ENCODE results near the gene NCOA7. TPM values are rescaled to one million over a fixed set of nuclear protein-coding genes. Genes with fewer than 3 reads are reported as not detected.

NCOA7 gene
- total and polyA plus RNA-seq, 8 donors, result 1.2 to 131 (median 21.8) TPM

DNA sequence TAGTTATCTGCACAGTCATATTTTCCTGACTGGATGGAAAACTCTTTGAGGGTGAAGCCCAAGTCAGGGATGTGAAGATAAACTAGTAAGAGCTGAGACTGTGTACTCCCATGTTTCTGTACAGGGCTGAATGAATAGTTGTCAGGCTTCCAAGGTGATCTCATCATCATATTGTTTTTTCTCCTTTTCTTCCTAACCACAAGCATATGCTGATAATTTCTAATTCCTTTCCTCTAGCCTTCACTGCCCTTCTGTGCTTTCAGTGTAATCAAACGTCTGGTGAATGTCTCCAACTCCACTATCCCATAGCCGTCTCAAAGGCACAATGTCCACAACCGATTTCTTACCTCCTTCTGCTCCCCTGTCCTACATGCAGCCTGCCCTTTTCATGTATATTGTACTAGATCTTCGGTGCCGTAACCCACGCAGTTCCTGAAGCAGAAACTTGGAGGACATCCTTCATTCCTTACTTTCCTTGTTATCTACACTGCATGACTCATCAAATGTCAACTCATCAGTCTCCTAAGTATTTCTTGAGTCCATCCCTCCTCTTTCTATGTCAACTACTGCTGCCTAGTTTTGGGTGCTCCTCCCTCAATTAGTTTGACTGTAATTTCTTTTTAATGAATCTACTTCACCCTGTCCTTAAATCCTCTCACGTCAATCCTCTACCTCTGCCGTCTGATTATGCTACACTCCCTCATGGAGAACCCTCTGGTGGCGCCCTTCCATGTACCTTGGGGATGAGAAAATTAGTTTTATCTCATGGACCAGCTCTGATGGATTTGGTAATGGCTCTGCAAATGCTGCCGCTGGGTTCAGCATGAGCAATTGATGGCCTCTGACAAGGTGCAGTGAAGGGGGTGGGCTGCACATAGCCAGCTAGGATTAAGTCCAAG lies 21.9 kb downstream of the NCOA7 start:
- intact Hi-C loops (cut with DNase I; ENCODE audit: low total_unique reads), result no loop called here
- H3K27me3 ChIP-seq, result no peaks in the 10 kb centered on the region
- TF ChIP-seq POLR2AphosphoS5 (IDR thresholded peaks at IDR 0.05) (peak in 2 of 3 donors; percentile 19 to 22), EP300 (IDR thresholded peaks at IDR 0.05) (no peak)
- 58 to 67% (median 66%) methylated on average over 10 of the region's 10 CpGs for WGBS, 5 donors
- H3K4me3 ChIP-seq, result no peak overlapping the region
- H3K4me1 ChIP-seq, result peaks cover 24 to 87% (median 49%) of the 10 kb centered on the region in 4 donors
- peaks cover 0 to 9% (median 3%) of the 10 kb centered on the region in 4 donors for H3K36me3 ChIP-seq
- H3K9me3 ChIP-seq, result no peaks in the 10 kb centered on the region
- DNase-seq, result peak in 1 of 2 donors; percentile 79
- H3K27ac ChIP-seq, result peak overlapping the region in 4 of 5 donors; percentile 9 to 54 (median 36)

DNA sequence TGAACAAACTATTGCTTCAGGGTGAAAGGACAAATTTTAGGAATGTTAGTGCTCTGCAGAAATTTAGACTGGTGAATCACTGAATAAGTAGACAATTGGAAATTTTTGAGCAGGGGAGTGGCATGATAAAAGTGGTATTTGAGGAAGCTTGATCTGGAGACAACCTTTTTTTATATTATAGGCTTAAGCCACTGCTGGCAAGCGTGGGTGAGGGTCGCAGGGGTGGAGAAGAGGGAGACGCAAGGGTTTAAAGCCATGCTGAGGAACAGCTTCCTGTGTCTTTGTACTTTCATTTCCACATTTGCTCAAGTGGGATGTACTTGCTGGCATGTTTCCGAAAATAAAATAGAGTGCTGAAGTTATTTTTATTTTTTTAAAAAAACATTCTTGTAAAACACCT lies 23.7 kb downstream of the NCOA7 start:
- Histone ChIP-seq H3K36me3 (peaks cover 0 to 9% (median 0%) of the 10 kb centered on the region in 4 donors), H3K27me3 (no peaks in the 10 kb centered on the region), H3K27ac (peak overlapping the region; percentile 68 to 82 (median 72)), H3K9me3 (no peaks in the 10 kb centered on the region), H3K4me1 (peaks cover 38 to 89% (median 59%) of the 10 kb centered on the region in 4 donors), H3K4me3 (no peak overlapping the region)
- intact Hi-C loops (cut with DNase I; ENCODE audit: low total_unique reads), result no loop called here
- DNase-seq, result peak in 1 of 2 donors; percentile 46
- WGBS, 5 donors, result 26 to 47% (median 38%) methylated on average over 4 of the region's 4 CpGs
- TF ChIP-seq POLR2A (IDR thresholded peaks at IDR 0.05) (no peak), POLR2AphosphoS5 (IDR thresholded peaks at IDR 0.05) (no peak), EP300 (IDR thresholded peaks at IDR 0.05) (no peak)
- TF ChIP-seq, protein P1, sequence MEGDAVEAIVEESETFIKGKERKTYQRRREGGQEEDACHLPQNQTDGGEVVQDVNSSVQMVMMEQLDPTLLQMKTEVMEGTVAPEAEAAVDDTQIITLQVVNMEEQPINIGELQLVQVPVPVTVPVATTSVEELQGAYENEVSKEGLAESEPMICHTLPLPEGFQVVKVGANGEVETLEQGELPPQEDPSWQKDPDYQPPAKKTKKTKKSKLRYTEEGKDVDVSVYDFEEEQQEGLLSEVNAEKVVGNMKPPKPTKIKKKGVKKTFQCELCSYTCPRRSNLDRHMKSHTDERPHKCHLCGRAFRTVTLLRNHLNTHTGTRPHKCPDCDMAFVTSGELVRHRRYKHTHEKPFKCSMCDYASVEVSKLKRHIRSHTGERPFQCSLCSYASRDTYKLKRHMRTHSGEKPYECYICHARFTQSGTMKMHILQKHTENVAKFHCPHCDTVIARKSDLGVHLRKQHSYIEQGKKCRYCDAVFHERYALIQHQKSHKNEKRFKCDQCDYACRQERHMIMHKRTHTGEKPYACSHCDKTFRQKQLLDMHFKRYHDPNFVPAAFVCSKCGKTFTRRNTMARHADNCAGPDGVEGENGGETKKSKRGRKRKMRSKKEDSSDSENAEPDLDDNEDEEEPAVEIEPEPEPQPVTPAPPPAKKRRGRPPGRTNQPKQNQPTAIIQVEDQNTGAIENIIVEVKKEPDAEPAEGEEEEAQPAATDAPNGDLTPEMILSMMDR (IDR thresholded peaks at IDR 0.05), result no peak

DNA sequence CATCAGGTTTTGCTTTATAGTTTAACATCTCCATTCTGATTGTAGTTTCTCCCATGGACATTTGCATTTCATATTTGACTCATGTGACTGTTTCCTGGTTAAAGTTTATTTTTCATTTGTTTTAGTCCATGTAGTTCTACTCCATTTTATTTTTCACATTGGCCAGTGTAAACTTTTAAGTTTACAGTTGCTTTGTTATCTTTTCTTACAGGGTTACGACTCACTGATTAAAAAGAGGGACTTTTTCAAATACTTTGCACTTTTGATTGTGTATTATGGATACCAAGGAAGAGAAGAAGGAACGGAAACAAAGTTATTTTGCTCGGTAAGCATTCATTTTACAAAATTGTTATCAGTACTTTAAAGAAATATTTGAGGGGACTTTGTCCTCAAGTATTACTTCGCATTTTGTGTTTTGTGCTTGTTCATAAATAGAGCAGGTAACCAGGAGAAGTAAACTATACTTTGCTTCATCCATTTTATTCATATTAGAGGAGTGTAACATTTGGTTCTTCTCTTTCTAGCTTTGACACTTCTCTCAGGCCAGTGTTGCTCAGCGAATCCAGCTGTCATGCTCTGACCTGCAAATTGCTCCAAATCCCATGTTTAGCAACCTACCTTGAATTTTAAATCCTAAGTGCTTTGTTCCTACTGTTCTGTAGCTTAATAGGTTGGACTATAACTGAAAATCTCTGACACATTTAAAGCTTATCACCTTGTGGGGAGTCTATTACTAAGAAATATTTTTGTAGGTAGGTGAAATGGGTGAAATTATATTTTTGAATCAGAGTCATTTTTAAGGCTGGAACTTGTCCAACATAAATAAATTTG lies 24.5 kb downstream of the NCOA7 start:
- WGBS, 5 donors, result 19 to 39% (median 25%) methylated on average over 5 of the region's 5 CpGs
- Histone ChIP-seq H3K4me3 (peak overlapping the region; percentile 5 to 39 (median 13)), H3K27me3 (no peaks in the 10 kb centered on the region), H3K36me3 (peaks cover 0 to 12% (median 4%) of the 10 kb centered on the region in 4 donors), H3K4me1 (peaks cover 46 to 92% (median 66%) of the 10 kb centered on the region in 4 donors), H3K27ac (peak overlapping the region; percentile 68 to 82 (median 78)), H3K9me3 (no peaks in the 10 kb centered on the region)
- intact Hi-C loops (cut with DNase I; ENCODE audit: low total_unique reads), result no loop called here
- peak in 1 of 2 donors; percentile 28 for DNase-seq
- TF ChIP-seq POLR2AphosphoS5 (IDR thresholded peaks at IDR 0.05), result no peak
- TF ChIP-seq POLR2A (IDR thresholded peaks at IDR 0.05), result no peak
- TF ChIP-seq EP300 (IDR thresholded peaks at IDR 0.05), result no peak
- TF ChIP-seq, protein P1 (IDR thresholded peaks at IDR 0.05), result no peak

DNA sequence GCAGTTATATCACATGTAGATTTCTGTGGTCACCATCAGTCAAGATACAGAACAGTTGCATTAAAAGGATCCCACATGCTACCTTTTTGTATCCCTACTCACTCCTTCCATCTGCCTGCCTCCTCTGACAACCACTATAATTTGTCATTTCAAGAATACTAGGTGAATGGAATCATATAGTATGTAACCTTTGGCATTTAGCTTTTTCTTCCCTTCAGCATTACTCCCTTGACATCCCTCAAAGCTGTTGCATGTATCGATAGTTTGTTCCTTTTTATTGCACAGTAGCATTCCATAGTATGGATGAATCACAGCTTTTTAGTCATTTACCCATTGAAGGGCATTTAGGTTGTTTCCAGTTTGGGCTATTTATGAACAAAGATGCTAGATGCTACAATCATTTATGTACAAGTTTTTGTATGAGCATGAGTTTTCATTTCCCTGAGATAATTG lies 26.1 kb downstream of the NCOA7 start:
- H3K27me3 ChIP-seq, result no peaks in the 10 kb centered on the region
- no peak for DNase-seq
- H3K36me3 ChIP-seq, result peaks cover 0 to 18% (median 10%) of the 10 kb centered on the region in 4 donors
- peak overlapping the region in 4 of 5 donors; percentile 73 to 82 (median 76) for H3K27ac ChIP-seq
- no peaks in the 10 kb centered on the region for H3K9me3 ChIP-seq
- peak overlapping the region in 2 of 4 donors; percentile 1 to 39 for H3K4me3 ChIP-seq
- peaks cover 49 to 96% (median 72%) of the 10 kb centered on the region in 4 donors for H3K4me1 ChIP-seq
- intact Hi-C loops (cut with DNase I; ENCODE audit: low total_unique reads), result no loop called here
- TF ChIP-seq EP300 (IDR thresholded peaks at IDR 0.05) (no peak), POLR2A (IDR thresholded peaks at IDR 0.05) (no peak), POLR2AphosphoS5 (IDR thresholded peaks at IDR 0.05) (no peak)
- TF ChIP-seq, protein P1 (IDR thresholded peaks at IDR 0.05), result no peak
- 79 to 87% (median 84%) methylated on average over 1 of the region's 1 CpG for WGBS, 5 donors

All from stomach (tissue), 9 donors.